ENCODE data around the gene PPIC.

PPIC gene

GRCh38 chr5:123035360-123035917 lies 1.1 kb downstream of the PPIC start:
- Histone ChIP-seq H3K36me3 (ENCODE audit: insufficient read depth, low read length) (no peaks in the 10 kb centered on the region), H3F3A (ENCODE audit: insufficient read depth, low read length) (no peaks in the 10 kb centered on the region), H3K27ac (ENCODE audit: low read depth, low read length, poor library complexity, severe bottlenecking) (no peak overlapping the region), H3K4me2 (ENCODE audit: low read length) (no peak overlapping the region), H3K9me3 (ENCODE audit: low read length) (no peaks in the 10 kb centered on the region), H3K9ac (ENCODE audit: low read length) (no peak overlapping the region), H4K20me1 (ENCODE audit: insufficient read depth, low read length) (no peaks in the 10 kb centered on the region), H3K27me3 (ENCODE audit: insufficient read depth, low read length) (no peaks in the 10 kb centered on the region), H3K4me3 (ENCODE audit: low read depth, low read length, poor library complexity, severe bottlenecking) (no peak overlapping the region), H2AFZ (ENCODE audit: low read length) (no peak overlapping the region), H3K9me2 (ENCODE audit: low read depth, low read length) (no peaks in the 10 kb centered on the region), H3K79me2 (ENCODE audit: insufficient read depth, low read length) (no peaks in the 10 kb centered on the region), H3K4me1 (ENCODE audit: insufficient read depth, low read length, severe bottlenecking) (no peaks in the 10 kb centered on the region)
- no peak for TF ChIP-seq EZH2 (IDR thresholded peaks at IDR 0.05; ENCODE audit: borderline replicate concordance, low read length)
- TF ChIP-seq CTCF (IDR thresholded peaks at IDR 0.05; ENCODE audit: low read length): no peak

- H3K9me3 ChIP-seq (ENCODE audit: low read length): no peaks in the 10 kb centered on the region
- no peak overlapping the region for H3K4me2 ChIP-seq (ENCODE audit: low read length)
- no peaks in the 10 kb centered on the region for H3K27me3 ChIP-seq (ENCODE audit: insufficient read depth, low read length)
- H3K4me1 ChIP-seq (ENCODE audit: insufficient read depth, low read length, severe bottlenecking): no peaks in the 10 kb centered on the region
- no peaks in the 10 kb centered on the region for H3F3A ChIP-seq (ENCODE audit: insufficient read depth, low read length)
- no peaks in the 10 kb centered on the region for H4K20me1 ChIP-seq (ENCODE audit: insufficient read depth, low read length)
- H3K27ac ChIP-seq (ENCODE audit: low read depth, low read length, poor library complexity, severe bottlenecking): no peak overlapping the region
- H3K36me3 ChIP-seq (ENCODE audit: insufficient read depth, low read length): no peaks in the 10 kb centered on the region
- H3K9ac ChIP-seq (ENCODE audit: low read length): no peak overlapping the region
- H3K79me2 ChIP-seq (ENCODE audit: insufficient read depth, low read length): no peaks in the 10 kb centered on the region
- H3K4me3 ChIP-seq (ENCODE audit: low read depth, low read length, poor library complexity, severe bottlenecking): no peak overlapping the region
- H3K9me2 ChIP-seq (ENCODE audit: low read depth, low read length): no peaks in the 10 kb centered on the region
- TF ChIP-seq CTCF (IDR thresholded peaks at IDR 0.05; ENCODE audit: low read length) (no peak), EZH2 (IDR thresholded peaks at IDR 0.05; ENCODE audit: borderline replicate concordance, low read length) (no peak)
- H2AFZ ChIP-seq (ENCODE audit: low read length): no peak overlapping the region
These were observed 3.3 kb downstream of the PPIC start for GRCh38 chr5:123033157-123033671.

DNA sequence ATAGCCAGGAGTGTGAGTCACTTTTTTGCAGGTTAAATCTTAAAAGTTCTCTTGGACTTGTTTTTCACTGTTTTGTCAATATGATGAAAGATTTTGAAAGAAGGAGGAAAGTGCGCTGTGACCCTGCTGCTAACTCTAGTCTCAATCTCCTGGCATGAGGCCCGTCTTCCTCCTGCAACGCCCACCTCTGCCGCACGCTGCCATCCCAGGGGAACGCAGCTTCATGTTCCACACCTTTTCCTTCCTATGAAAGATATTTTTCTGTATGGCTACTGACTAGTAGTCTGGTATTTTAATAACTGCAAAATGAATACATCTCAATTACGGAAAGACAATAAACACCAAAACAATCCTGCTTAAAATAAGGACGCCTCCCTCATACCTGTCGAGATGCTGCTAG lies 8.3 kb downstream of the PPIC start:
- Histone ChIP-seq H3K27ac (ENCODE audit: low read depth, low read length, poor library complexity, severe bottlenecking) (no peak overlapping the region), H3K36me3 (ENCODE audit: insufficient read depth, low read length) (no peaks in the 10 kb centered on the region), H3K4me2 (ENCODE audit: low read length) (no peak overlapping the region), H3K4me1 (ENCODE audit: insufficient read depth, low read length, severe bottlenecking) (no peaks in the 10 kb centered on the region), H3K9me3 (ENCODE audit: low read length) (no peaks in the 10 kb centered on the region), H3K9ac (ENCODE audit: low read length) (no peak overlapping the region), H4K20me1 (ENCODE audit: insufficient read depth, low read length) (no peaks in the 10 kb centered on the region), H3K9me2 (ENCODE audit: low read depth, low read length) (no peaks in the 10 kb centered on the region), H2AFZ (ENCODE audit: low read length) (no peak overlapping the region), H3F3A (ENCODE audit: insufficient read depth, low read length) (no peaks in the 10 kb centered on the region), H3K27me3 (ENCODE audit: insufficient read depth, low read length) (no peaks in the 10 kb centered on the region), H3K79me2 (ENCODE audit: insufficient read depth, low read length) (no peaks in the 10 kb centered on the region), H3K4me3 (ENCODE audit: low read depth, low read length, poor library complexity, severe bottlenecking) (no peak overlapping the region)
- TF ChIP-seq EZH2 (IDR thresholded peaks at IDR 0.05; ENCODE audit: borderline replicate concordance, low read length) (no peak), CTCF (IDR thresholded peaks at IDR 0.05; ENCODE audit: low read length) (no peak)

Data from OCI-LY1 (cell line).